GM12872 (cell line): ENCODE data around the gene NRXN3.

Experiments used
- CTCF ChIP-seq: IDR thresholded peaks from 3 replicates; pipeline ENCODE4 v1.5.1; 2011; ENCODE audit warnings: low read depth, mild to moderate bottlenecking, low read length, moderate library complexity; ENCODE audit not compliant: insufficient read depth

Gene NRXN3

GRCh38 chr14:79605849-79606248, 1435.7 kb downstream of the NRXN3 start:
- no peak for TF ChIP-seq CTCF

DNA sequence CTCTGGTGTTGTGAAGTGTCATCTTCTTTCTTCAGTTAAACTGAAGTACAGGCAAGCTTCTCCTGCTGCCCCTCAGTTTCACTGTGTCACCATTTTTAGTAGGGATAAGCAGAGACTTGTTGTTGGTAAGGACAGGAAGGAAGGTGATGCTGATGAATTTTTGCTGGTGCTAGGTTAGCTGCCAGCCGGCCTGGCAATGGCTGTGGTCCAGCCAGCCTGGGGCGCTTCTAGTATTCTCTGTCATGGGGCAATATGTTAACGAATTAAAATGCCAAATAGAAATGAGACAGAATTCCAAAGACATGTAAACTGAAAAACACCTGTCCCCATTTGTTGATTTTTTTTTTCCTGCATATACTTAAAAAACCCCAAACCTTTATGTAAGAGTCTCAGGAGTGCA, 1438.3 kb downstream of the NRXN3 start:
- TF ChIP-seq CTCF: no peak

- no peak for TF ChIP-seq CTCF
Observed at GRCh38 chr14:79613625-79614024, 1443.5 kb downstream of the NRXN3 start.

DNA sequence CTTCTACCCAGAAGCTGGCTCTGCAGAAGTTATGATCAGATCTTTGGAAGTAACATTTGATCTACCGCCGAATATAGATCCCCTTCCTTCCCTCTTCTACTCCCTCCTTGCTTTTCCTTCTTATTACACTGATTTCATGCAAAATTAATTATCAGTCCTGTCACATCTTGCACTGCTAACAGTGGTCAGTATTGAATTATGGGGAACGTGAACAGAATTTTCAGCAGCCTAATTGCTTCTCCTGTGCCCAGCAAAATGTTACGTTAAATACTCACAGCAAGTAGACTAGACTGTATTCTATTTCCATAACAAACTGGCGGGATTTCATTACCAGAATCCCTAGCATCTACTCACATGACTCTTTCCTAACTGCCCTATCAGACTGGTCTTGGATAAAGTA, 1444.3 kb downstream of the NRXN3 start:
- no peak for TF ChIP-seq CTCF

DNA sequence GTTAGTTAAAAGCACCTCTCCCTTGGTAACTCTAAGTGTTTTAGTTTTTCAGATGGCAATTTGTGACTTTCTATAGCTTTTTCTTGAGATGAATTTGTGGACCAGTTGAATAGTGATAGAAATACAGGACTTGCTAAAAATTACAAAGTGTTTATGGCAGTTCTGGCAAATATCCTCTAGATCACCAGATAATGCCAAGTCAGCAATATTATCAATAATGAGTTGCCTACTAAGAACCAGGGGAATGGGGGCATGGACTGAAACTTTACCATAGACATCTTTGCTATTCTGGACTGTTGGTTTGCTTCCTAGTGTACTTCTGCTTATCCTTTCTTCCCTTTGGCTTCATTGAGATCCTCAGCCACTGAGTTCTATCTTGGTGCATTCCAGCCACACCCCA, 1456.9 kb downstream of the NRXN3 start:
- TF ChIP-seq CTCF: no peak

DNA sequence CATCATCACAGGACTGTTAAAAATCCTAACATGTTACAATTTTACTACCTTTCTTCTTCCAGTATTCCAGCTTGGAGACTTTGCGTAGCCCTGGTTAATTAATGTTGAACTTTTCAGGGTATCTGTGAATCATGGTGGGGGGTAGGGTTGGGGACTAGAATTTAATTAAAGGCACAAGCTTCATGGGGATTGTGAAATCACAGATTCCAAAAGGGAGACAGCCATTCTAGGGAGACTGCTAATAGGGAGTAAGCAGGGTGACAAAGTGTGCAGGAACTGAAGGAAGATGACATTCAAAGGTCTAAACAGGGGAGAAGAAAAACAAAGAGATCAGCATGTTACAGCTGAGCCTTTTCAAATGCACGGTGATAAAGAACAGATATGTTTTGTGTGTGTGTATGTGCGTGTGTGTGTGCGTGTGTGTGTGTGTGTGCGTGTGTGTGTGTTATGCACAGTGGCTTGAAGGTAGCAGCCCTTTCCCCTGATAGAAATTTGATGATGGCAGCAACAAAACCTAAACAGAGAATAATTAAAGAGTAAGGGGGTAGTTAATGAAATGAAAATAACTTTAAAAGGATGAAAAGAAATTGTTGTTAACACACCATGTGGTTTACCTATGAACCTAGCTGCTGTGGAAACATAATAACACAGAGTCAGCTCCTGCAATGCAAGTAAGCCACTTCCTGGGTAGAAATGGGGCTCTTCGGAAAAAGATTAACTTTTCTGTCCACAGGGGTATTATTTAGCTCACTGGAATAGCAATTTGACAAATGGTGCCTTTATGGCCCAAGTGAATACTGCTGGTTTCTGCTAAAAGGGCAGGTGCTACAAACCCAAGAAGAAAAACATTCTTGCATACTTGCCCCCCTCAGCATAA, 1459.5 kb downstream of the NRXN3 start:
- TF ChIP-seq CTCF: no peak

GRCh38 chr14:79630288-79630960, 1460.3 kb downstream of the NRXN3 start:
- no peak for TF ChIP-seq CTCF
